IPS-20b (cell line): ENCODE measurements around the gene PSTPIP1.

Experiments used
- H3K27ac ChIP-seq: one replicate; pipeline ENCODE4 v1.5.1; 2013; ENCODE audit warnings: low read length
- H3K27me3 ChIP-seq: 2 replicates; pipeline ENCODE4 v1.6.1; 2013; ENCODE audit warnings: mild to moderate bottlenecking, low read length, inconsistent platforms; ENCODE audit not compliant: insufficient read depth
- H3K36me3 ChIP-seq: 2 replicates; pipeline ENCODE4 v1.6.1; 2013; ENCODE audit warnings: low read depth, mild to moderate bottlenecking, inconsistent platforms, low read length, moderate library complexity; ENCODE audit not compliant: insufficient read depth
- H3K4me1 ChIP-seq: 2 replicates; pipeline ENCODE4 v1.6.1; 2013; ENCODE audit warnings: mild to moderate bottlenecking, control low read depth, inconsistent platforms, low read length, moderate library complexity; ENCODE audit not compliant: insufficient read depth
- H3K4me3 ChIP-seq: 2 replicates; pipeline ENCODE4 v1.5.1; 2013; ENCODE audit warnings: mild to moderate bottlenecking, low read length, inconsistent platforms
- H3K9ac ChIP-seq: 2 replicates; pipeline ENCODE4 v1.6.1; 2013; ENCODE audit warnings: low read depth, mild to moderate bottlenecking, inconsistent platforms, low read length, moderate library complexity
- H3K9me3 ChIP-seq: 2 replicates; pipeline ENCODE4 v1.6.1; 2013; ENCODE audit warnings: mild to moderate bottlenecking, low read depth, low read length, inconsistent platforms; ENCODE audit not compliant: insufficient read depth

Gene PSTPIP1

DNA sequence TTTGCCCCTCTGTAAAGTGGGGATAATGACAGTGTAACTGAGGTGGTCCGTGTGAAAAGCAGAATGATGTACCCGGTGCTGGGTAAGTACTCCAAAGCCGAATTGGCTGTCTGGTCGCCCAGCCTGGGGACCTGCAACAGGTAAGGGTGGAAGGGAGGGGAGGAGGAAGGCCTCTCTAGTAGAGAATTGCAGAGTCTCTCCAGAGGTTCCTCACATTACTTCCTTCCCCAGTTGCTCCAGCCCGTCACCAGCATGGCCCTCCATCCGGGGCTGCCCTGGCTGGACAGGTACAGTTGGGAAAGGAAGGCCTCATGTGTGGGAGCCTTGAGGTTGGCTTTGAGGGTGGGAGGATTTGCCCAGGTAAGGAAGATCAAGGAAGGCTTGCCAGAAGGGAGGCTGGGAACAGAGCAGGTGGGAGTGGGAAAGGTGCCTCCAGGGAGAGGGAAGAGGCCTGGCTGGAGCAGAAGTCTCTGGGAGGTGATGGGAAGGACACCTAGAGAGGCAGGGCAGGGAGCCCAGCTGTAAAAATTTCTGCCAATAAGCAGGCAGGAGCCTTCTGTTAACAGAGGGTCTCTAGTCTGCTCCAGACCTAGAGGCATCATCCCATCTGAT, 1.7 kb upstream of the PSTPIP1 start:
- Histone ChIP-seq H3K9me3 (no peaks in the 10 kb centered on the region), H3K36me3 (no peaks in the 10 kb centered on the region), H3K4me3 (no peak overlapping the region), H3K27me3 (no peaks in the 10 kb centered on the region), H3K27ac (no peak overlapping the region), H3K9ac (no peak overlapping the region), H3K4me1 (no peaks in the 10 kb centered on the region)

GRCh38 chr15:76994001-76994400, 925 bp upstream of the PSTPIP1 start:
- Histone ChIP-seq H3K27ac (no peak overlapping the region), H3K9me3 (no peaks in the 10 kb centered on the region), H3K4me1 (no peaks in the 10 kb centered on the region), H3K9ac (no peak overlapping the region), H3K27me3 (no peaks in the 10 kb centered on the region), H3K36me3 (no peaks in the 10 kb centered on the region), H3K4me3 (no peak overlapping the region)

DNA sequence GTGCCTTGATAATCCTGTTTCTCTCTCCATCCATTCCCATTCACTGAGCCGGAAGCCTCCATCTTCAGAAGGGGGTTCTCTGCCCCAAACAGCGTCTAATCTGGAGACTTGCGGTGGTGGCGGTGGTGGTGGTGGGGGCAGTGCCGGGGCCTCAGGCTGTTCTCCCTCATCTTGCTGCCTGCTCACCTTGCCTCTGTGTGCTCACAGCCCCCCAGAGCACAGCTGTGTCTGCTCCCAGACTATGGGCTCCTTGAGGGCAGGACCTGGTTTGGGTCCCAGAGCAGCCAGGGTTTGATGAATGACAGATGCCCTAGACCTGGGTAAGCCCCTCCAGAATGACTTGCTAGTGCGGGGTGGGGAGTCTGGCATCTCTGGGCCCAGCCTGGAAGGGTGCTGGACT, 430 bp upstream of the PSTPIP1 start:
- H3K9ac ChIP-seq, result no peak overlapping the region
- no peaks in the 10 kb centered on the region for H3K4me1 ChIP-seq
- H3K9me3 ChIP-seq, result no peaks in the 10 kb centered on the region
- no peak overlapping the region for H3K27ac ChIP-seq
- H3K36me3 ChIP-seq, result no peaks in the 10 kb centered on the region
- no peaks in the 10 kb centered on the region for H3K27me3 ChIP-seq
- H3K4me3 ChIP-seq, result no peak overlapping the region

GRCh38 chr15:76996076-76996525, 1.2 kb downstream of the PSTPIP1 start:
- no peaks in the 10 kb centered on the region for H3K36me3 ChIP-seq
- no peaks in the 10 kb centered on the region for H3K9me3 ChIP-seq
- H3K27me3 ChIP-seq, result no peaks in the 10 kb centered on the region
- H3K27ac ChIP-seq, result no peak overlapping the region
- H3K4me1 ChIP-seq, result no peaks in the 10 kb centered on the region
- H3K4me3 ChIP-seq, result no peak overlapping the region
- H3K9ac ChIP-seq, result no peak overlapping the region

GRCh38 chr15:76996526-76997401, 1.8 kb downstream of the PSTPIP1 start:
- Histone ChIP-seq H3K36me3 (no peaks in the 10 kb centered on the region), H3K4me1 (no peaks in the 10 kb centered on the region), H3K4me3 (no peak overlapping the region), H3K9ac (no peak overlapping the region), H3K27me3 (no peaks in the 10 kb centered on the region), H3K27ac (no peak overlapping the region), H3K9me3 (no peaks in the 10 kb centered on the region)

DNA sequence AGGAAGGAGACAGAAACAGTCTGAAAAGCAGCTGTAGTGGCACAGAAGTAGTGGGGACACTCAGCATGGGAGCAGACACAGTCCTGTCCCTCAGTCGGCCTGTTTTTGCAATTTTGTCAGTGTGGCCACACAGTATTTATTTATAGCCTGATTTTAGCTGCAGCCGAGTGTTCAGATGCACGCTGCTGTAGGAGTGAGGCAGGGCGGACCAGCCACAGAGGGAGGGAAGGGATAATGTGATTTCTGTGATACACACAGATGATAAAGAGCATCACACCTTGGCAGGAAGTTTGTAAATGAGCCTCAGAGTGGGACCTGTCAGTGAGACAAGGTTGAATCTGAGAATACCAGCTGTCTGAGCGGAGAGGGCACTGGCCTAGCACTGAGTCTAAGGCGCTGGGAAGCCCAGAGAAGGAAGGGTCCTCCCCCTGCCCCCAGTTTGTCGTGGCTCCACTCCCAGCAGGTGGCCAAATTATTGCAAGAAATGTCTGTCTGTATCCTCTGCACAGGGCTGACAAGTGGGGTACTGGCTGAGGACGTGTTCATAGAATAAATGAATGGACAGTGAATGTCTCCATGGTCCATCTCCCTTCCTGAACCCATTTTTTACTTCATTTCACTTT, 3.8 kb downstream of the PSTPIP1 start:
- Histone ChIP-seq H3K27ac (no peak overlapping the region), H3K36me3 (no peaks in the 10 kb centered on the region)

GRCh38 chr15:76999996-77000395, 5.1 kb downstream of the PSTPIP1 start:
- Histone ChIP-seq H3K9ac (no peak overlapping the region), H3K4me3 (no peak overlapping the region), H3K27ac (no peak overlapping the region), H3K36me3 (no peaks in the 10 kb centered on the region), H3K27me3 (no peaks in the 10 kb centered on the region), H3K4me1 (no peaks in the 10 kb centered on the region), H3K9me3 (no peaks in the 10 kb centered on the region)

More for the DNA sequence above, 3.8 kb downstream of the PSTPIP1 start:
- no peak overlapping the region for H3K4me3 ChIP-seq
- H3K4me1 ChIP-seq, result no peaks in the 10 kb centered on the region
- H3K27me3 ChIP-seq, result no peaks in the 10 kb centered on the region
- no peak overlapping the region for H3K9ac ChIP-seq
- no peaks in the 10 kb centered on the region for H3K9me3 ChIP-seq

DNA sequence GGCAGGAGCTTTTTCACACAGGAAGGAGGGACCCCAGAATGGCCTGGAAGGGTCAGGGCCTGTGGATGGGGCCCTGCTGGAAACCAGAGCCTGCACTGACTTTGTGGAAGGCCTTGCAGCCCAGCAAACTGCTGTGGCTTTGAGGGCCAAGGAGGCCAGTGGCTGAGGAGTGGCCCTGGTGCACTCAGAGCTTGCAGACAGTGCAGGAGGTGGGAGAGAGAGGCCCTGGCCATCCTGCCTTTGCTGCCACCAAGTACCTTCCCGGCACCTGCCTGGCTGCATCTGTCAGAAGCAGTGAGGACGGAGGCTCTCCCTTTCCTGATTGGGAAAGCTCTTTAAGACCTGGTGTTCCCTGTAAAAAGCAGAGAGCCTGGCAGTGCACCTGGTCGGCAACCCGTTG, 6.4 kb downstream of the PSTPIP1 start:
- Histone ChIP-seq H3K9me3 (no peaks in the 10 kb centered on the region), H3K27me3 (no peaks in the 10 kb centered on the region), H3K36me3 (no peaks in the 10 kb centered on the region), H3K4me1 (no peaks in the 10 kb centered on the region), H3K9ac (no peak overlapping the region), H3K27ac (no peak overlapping the region), H3K4me3 (no peak overlapping the region)

DNA sequence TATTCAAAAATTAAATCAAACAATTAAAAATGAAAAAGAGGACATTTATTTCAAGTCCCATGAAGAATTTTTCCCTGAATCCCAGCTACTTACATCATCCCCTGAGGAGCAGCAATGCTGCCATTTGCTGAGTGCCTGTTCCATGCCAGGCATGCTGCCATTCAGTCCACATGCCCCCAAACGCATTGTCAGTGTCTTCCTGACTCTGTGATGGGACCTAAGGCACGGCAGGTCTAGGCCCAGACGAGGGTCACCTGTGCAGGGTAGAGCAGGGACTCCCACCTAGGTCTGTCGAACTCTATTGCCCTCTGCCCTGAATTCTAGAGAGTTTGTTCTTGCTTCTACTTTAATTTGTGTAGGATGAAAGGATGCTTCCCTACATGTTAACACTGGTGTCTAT, 7.0 kb downstream of the PSTPIP1 start:
- Histone ChIP-seq H3K27ac (no peak overlapping the region), H3K9me3 (no peaks in the 10 kb centered on the region), H3K9ac (no peak overlapping the region), H3K36me3 (no peaks in the 10 kb centered on the region), H3K4me3 (no peak overlapping the region), H3K27me3 (no peaks in the 10 kb centered on the region), H3K4me1 (no peaks in the 10 kb centered on the region)

DNA sequence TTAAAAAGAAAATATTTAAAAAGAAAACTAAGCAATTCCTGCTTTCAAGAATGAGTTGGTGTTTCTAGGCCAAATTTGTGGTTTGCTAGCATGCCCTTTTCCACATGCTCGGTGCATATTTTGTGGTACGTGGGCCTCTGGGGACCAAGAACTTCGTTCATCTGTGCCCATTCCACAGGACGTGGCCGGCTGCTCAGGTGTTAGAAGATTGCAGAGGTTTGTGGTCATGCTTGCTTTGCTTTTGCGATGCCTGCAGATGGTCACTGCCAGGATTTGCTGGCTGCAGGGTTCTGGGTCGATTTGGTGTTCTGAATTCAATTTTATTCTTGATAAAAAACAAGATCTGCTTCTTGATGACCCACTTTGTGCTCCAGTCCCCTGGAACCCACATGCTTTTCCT, 7.5 kb downstream of the PSTPIP1 start:
- H3K36me3 ChIP-seq, result no peaks in the 10 kb centered on the region
- no peaks in the 10 kb centered on the region for H3K4me1 ChIP-seq
- H3K27me3 ChIP-seq, result no peaks in the 10 kb centered on the region
- no peaks in the 10 kb centered on the region for H3K9me3 ChIP-seq
- H3K27ac ChIP-seq, result no peak overlapping the region
- H3K4me3 ChIP-seq, result no peak overlapping the region
- no peak overlapping the region for H3K9ac ChIP-seq

GRCh38 chr15:77002954-77003912, 8.3 kb downstream of the PSTPIP1 start:
- H3K4me3 ChIP-seq, result no peak overlapping the region
- H3K9me3 ChIP-seq, result no peaks in the 10 kb centered on the region

More at GRCh38 chr15:77002954-77003912, 8.3 kb downstream of the PSTPIP1 start:
- Histone ChIP-seq H3K4me1 (no peaks in the 10 kb centered on the region), H3K36me3 (no peaks in the 10 kb centered on the region), H3K27ac (no peak overlapping the region), H3K9ac (no peak overlapping the region), H3K27me3 (no peaks in the 10 kb centered on the region)
